ENCODE results near the gene FAM89B. TPM values are rescaled to one million over a fixed set of nuclear protein-coding genes. Genes with fewer than 3 reads are reported as not detected.
A peak's percentile ranks its signal among the peaks of the same experiment; 100 is the strongest.

Gene FAM89B
- total and polyA plus RNA-seq, 10 donors = 34.5 to 66.1 (median 48.4) TPM

GRCh38 chr11:65583589-65583988, 11.3 kb downstream of the FAM89B start:
- DNase-seq = no peak
- intact Hi-C loops (cut with DNase I; ENCODE audit: low total_unique reads) = no loop called here
- Histone ChIP-seq H3K4me1 (peaks cover 31 to 97% (median 50%) of the 10 kb centered on the region in 6 donors), H3K36me3 (peaks cover 4 to 92% (median 69%) of the 10 kb centered on the region in 6 donors), H3K27ac (peak overlapping the region in 5 of 8 donors; percentile 1 to 93 (median 21)), H3K9me3 (no peaks in the 10 kb centered on the region), H3K4me3 (no peak overlapping the region), H3K27me3 (replicated peaks in 1 of 7) (no peaks in the 10 kb centered on the region)
- 76 to 98% (median 91%) methylated on average over 4 to 10 of the region's 10 CpGs for whole genome bisulfite sequencing, 5 donors
- TF ChIP-seq POLR2AphosphoS5 (IDR thresholded peaks at IDR 0.05) (peak in 1 of 3 donors; percentile 17), POLR2A (IDR thresholded peaks at IDR 0.05) (no peak)

- Histone ChIP-seq H3K36me3 (peaks cover 4 to 92% (median 69%) of the 10 kb centered on the region in 6 donors), H3K27ac (peak overlapping the region in 3 of 8 donors; percentile 21 to 93 (median 50)), H3K27me3 (replicated peaks in 1 of 7) (no peaks in the 10 kb centered on the region), H3K4me3 (no peak overlapping the region), H3K9me3 (no peaks in the 10 kb centered on the region), H3K4me1 (peaks cover 36 to 97% (median 52%) of the 10 kb centered on the region in 6 donors)
- peak; percentile 46 to 64 (median 48) for TF ChIP-seq POLR2AphosphoS5 (IDR thresholded peaks at IDR 0.05)
- no peak for TF ChIP-seq CTCF (IDR thresholded peaks at IDR 0.05 in 8 of 11, conservative IDR thresholded peaks at IDR 0.05 in 3 of 11)
- DNase-seq = no peak
- intact Hi-C loops (cut with DNase I; ENCODE audit: low total_unique reads) = no loop called here
- 53 to 94% (median 65%) methylated on average over 2 to 8 of the region's 8 CpGs for WGBS, 5 donors
Observed at GRCh38 chr11:65584106-65584505, 11.8 kb downstream of the FAM89B start.

DNA sequence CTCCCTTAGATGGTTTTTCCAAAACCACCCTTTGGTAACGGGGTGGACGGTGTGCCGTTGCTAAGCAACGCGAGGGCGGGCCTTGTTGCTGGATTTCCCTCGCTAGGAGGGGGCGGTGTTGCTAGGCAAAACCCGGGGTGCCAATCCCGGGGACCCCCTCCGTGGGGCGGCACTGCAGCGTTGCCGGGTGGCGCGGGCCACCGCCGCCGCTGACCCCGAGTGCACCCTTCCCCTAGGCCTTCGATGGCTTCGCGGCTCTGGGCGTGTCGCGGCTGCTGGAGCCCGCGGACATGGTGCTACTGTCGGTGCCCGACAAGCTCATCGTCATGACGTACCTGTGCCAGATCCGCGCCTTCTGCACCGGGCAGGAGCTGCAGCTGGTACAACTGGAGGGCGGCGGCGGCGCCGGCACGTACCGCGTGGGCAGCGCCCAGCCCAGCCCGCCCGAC, 12.4 kb downstream of the FAM89B start:
- no peak for DNase-seq
- intact Hi-C loops (cut with DNase I; ENCODE audit: low total_unique reads) = loop anchor here (5.0 kb wide), 1 partner anchor 42 kb away; no protein-coding TSS in a partner anchor
- H3K36me3 ChIP-seq = peaks cover 4 to 92% (median 65%) of the 10 kb centered on the region in 6 donors
- 88 to 93% (median 89%) methylated on average over 9 to 46 of the region's 46 CpGs for WGBS, 5 donors
- peaks cover 43 to 97% (median 54%) of the 10 kb centered on the region in 6 donors for H3K4me1 ChIP-seq
- H3K27me3 ChIP-seq (replicated peaks in 1 of 7) = no peaks in the 10 kb centered on the region
- no peaks in the 10 kb centered on the region for H3K9me3 ChIP-seq
- TF ChIP-seq POLR2AphosphoS5 (IDR thresholded peaks at IDR 0.05) (peak in 1 of 3 donors; percentile 56), CTCF (IDR thresholded peaks at IDR 0.05 in 8 of 11, conservative IDR thresholded peaks at IDR 0.05 in 3 of 11) (no peak), POLR2A (IDR thresholded peaks at IDR 0.05) (no peak)
- H3K27ac ChIP-seq = peak overlapping the region in 2 of 8 donors; percentile 30 to 93
- no peak overlapping the region for H3K4me3 ChIP-seq

DNA sequence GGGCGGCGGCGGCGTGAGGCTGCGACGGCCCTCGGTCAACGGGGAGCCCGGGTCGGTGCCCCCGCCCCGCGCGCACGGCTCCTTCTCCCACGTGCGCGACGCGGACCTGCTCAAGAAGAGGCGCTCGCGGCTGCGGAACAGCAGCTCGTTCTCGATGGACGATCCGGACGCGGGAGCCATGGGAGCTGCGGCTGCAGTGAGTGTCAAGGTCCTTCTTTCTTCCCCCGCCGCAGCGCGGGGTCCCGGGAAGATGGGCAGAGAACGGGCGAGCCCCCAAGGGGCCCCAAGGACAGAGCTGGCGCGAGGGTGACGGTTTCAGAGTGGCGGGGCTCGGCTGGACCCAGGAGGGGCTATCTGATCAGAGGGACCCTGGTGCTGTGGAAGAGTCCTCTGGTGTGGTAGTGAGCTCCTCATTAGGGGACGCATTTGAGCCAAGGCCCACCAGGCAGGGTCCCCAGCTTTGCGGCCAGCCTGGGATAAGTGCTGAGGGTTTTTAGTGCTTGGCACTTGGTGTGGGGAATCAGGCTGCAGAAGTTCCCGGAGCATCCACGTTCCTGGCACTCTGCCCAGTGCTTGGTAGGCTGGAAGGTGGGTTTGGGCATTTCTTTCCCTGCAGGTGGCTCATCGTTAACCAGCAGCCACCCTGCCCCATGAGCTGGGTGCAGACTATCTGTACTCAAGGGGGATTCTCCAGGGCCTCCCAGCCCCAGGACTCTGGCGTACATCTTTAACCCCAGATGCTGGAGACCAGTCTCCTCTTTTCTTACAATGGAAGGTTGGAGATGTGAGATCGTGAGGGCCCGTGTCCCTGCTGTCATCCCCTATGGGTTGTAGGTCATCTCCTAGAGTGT, 13.3 kb downstream of the FAM89B start:
- no peak for DNase-seq
- Histone ChIP-seq H3K27me3 (replicated peaks in 1 of 7) (no peaks in the 10 kb centered on the region), H3K4me1 (peaks cover 48 to 97% (median 63%) of the 10 kb centered on the region in 6 donors), H3K9me3 (no peaks in the 10 kb centered on the region), H3K4me3 (no peak overlapping the region), H3K36me3 (peaks cover 3 to 92% (median 65%) of the 10 kb centered on the region in 6 donors), H3K27ac (peak overlapping the region in 6 of 8 donors; percentile 65 to 92 (median 85))
- intact Hi-C loops (cut with DNase I; ENCODE audit: low total_unique reads) = loop anchor here (5.0 kb wide), 1 partner anchor 43 kb away; no protein-coding TSS in a partner anchor
- WGBS, 5 donors = 86 to 90% (median 87%) methylated on average over 33 to 51 of the region's 51 CpGs
- TF ChIP-seq POLR2A (IDR thresholded peaks at IDR 0.05) (no peak), POLR2AphosphoS5 (IDR thresholded peaks at IDR 0.05) (peak in 1 of 3 donors; percentile 43), CTCF (IDR thresholded peaks at IDR 0.05 in 8 of 11, conservative IDR thresholded peaks at IDR 0.05 in 3 of 11) (no peak)

Measured in spleen (tissue), 11 donors.